ENCODE data around the gene HDAC4. TPM values are rescaled to one million over a fixed set of nuclear protein-coding genes. Genes with fewer than 3 reads are reported as not detected.

The HDAC4 gene
- total RNA-seq, 1 donor from 2014 or later: 44.7 TPM

DNA sequence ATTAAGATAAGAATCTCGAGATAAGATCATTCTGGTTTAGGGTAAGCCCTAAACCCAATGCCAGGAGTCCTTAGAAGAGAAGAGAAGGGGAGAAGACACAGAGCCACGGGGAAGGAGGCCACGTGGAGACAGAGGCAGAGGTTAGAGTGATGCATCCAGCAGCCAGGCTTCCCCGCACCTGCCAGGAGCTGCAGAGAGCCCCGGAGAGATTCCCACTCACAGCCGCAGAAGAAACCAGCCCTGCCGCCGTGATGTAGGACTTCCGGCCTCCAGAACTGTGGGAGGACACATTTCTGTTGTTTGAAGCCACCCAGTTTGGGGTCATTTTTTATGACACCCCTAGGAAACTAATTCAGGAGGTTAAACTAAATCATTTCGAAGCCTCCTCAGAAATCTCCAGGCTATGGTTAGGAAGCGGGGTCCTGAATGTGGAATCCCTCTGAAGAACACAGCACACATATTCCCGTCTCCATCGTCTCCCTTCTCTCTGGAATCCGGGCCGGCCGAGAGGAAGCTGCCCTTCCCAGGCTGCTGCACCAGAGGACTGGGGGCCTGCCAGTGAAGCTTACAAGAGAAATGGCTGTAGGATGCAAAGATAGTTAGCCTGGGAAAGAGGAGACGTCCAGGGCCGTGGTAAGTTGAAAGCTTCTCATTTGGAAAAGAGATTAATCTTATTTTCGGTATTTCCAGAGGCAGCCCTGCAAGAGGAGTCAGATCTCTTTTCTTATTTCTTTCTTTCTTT, 396.4 kb downstream of the HDAC4 start:
- Mint-ChIP-seq H3K36me3 (ENCODE audit: low read depth) (no peaks in the 10 kb centered on the region), H3K4me1 (no peaks in the 10 kb centered on the region), H3K27me3 (peaks cover 6% of the 10 kb centered on the region), H3K27ac (no peak overlapping the region), H3K4me3 (no peak overlapping the region), H3K9me3 (no peaks in the 10 kb centered on the region)
- intact Hi-C loops (cut with micrococcal nuclease): no loop called here
- no peak for DNase-seq

DNA sequence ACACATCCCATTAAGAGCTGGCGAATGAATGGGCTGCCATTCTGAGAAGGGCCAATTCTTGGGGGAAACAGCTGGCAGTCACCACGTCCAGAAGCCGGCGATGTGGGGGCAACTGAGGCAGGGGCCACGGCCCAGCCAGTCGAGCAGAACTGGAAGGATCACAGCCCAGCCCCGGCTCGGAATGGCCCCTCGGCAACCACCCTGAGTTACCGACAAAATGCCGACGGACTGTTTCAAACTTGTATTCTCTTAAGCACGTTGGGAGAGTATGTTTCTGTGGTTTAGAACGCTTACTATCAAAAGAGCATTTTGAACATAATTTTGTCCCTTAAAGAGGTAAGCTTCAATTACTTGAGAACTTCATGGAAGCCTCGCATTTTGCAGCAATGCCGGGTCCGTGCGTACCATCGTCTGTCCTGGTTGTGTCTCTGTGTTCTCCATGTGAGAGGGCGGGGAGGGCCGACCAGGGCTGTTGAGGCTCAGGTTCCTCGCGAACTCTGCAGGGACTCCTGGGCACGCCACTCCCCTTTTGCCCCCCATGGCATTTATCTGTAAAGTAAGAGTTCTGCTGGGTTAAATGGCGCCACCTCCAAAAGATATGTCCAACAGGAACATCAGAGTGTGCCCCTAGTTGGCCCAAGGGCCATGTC, 397.1 kb downstream of the HDAC4 start:
- Mint-ChIP-seq H3K27ac (no peak overlapping the region), H3K9me3 (no peaks in the 10 kb centered on the region), H3K36me3 (ENCODE audit: low read depth) (no peaks in the 10 kb centered on the region), H3K4me3 (no peak overlapping the region), H3K27me3 (peaks cover 6% of the 10 kb centered on the region), H3K4me1 (no peaks in the 10 kb centered on the region)
- intact Hi-C loops (cut with micrococcal nuclease): no loop called here
- no peak for DNase-seq

DNA sequence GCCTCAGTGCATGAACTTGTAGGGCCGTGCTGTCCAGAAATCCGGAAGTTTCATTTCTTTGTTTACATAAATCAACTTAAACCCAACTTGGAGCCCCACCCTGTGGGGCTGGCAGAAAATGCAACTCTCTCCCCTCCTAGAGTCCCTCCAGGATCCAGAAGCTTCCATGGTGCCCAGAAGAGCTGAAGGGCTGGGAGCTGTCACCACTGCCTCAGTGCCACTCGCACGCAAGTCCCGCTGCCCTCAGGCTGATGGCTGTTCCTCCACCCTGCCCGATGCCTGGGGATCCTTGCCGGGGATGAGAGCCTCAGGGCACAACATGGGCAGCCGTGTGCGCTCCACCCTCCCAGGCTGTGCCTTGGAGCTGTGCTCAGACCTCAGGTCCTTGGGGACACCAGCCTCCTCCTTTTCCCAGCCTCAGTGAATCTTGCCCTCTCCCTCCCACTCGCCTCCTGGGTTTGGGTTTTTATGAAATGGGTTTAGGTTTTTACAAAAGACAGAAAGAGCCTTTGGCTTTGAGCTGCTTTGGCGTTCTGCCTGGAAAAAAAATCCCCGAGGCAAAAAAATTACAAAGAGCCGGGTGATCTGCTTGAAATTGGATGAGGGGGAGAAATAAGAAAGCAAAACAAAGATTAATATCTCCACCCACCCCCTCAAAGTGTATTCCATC, 397.7 kb downstream of the HDAC4 start:
- Mint-ChIP-seq H3K27ac (no peak overlapping the region), H3K27me3 (peaks cover 6% of the 10 kb centered on the region), H3K4me1 (no peaks in the 10 kb centered on the region), H3K4me3 (no peak overlapping the region), H3K36me3 (ENCODE audit: low read depth) (no peaks in the 10 kb centered on the region), H3K9me3 (no peaks in the 10 kb centered on the region)
- intact Hi-C loops (cut with micrococcal nuclease): no loop called here
- no peak for DNase-seq

DNA sequence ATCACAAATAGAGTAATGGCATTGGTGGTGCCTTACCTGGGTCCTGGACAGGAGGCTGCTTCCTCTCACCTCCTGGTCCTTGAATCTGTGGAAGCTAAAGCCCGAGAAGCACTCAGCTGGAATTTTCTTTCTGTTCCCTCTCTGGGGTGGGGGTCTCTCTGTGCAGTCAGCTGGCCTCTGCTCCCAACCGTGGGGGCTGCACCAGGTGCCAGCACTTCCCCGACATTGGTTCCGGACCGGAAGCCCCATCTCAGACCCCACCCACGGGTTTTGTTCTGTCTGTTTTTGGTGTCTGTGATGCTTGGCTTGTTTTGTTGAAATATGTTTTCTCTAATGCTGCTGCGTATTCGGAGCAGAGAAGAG, 398.2 kb downstream of the HDAC4 start:
- Mint-ChIP-seq H3K4me3 (no peak overlapping the region), H3K9me3 (no peaks in the 10 kb centered on the region), H3K27me3 (peaks cover 6% of the 10 kb centered on the region), H3K27ac (no peak overlapping the region), H3K4me1 (no peaks in the 10 kb centered on the region), H3K36me3 (ENCODE audit: low read depth) (no peaks in the 10 kb centered on the region)
- DNase-seq: no peak
- intact Hi-C loops (cut with micrococcal nuclease): no loop called here

DNA sequence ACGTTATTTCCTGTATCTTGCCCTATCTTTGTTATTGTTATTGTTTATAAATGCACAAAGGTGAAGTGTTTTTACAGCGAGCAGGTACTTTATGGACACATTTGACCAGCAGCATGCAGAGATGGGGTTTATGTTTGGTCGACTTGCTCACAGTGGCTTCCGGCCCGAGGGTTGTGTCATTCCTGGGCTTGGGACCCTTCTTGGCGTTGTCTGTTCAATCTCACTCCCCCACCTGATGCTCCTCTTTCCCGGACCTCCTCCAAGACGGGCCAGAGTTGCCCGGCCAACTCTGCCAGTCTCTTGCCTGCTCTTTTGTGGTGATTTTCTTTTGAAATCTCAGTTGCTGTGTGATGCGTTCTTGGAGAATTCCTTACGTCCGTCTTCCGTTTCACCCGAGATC, 399.0 kb downstream of the HDAC4 start:
- Mint-ChIP-seq H3K27me3 (peaks cover 3% of the 10 kb centered on the region), H3K4me3 (no peak overlapping the region), H3K27ac (no peak overlapping the region), H3K9me3 (no peaks in the 10 kb centered on the region), H3K4me1 (no peaks in the 10 kb centered on the region), H3K36me3 (ENCODE audit: low read depth) (no peaks in the 10 kb centered on the region)
- intact Hi-C loops (cut with micrococcal nuclease): no loop called here
- no peak for DNase-seq

DNA sequence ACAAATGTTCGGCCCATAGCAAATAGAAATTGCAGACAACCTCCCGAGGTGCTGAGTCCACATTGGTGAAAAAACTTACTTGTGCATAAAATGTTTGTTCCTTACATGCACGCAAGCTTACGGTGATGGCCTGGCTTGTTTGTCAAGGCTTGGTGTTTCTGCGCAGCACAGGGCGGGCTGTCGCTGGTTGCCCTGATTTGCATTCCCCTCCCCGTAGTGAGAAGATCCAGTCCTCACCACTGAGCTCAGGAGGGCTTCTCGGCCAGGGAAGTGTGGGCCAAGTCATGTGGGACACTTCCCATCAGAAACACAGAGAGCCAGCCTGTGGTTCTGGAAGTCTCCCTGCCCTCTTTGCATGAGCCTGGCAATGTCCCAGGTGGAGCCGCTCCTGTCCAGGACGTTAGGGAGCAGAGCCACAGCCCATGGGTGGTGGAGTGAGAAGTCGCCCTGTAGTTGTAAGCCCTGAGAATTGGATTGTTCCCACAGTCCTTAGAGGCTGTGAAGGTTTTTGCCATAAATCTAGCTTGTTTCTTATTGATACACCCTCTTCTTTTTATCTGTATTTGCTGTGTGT, 400.2 kb downstream of the HDAC4 start:
- no peak for DNase-seq
- H3K4me3 Mint-ChIP-seq: no peak overlapping the region
- H3K36me3 Mint-ChIP-seq (ENCODE audit: low read depth): no peaks in the 10 kb centered on the region
- H3K4me1 Mint-ChIP-seq: no peaks in the 10 kb centered on the region
- intact Hi-C loops (cut with micrococcal nuclease): no loop called here
- H3K9me3 Mint-ChIP-seq: no peaks in the 10 kb centered on the region
- H3K27me3 Mint-ChIP-seq: no peaks in the 10 kb centered on the region
- H3K27ac Mint-ChIP-seq: no peak overlapping the region

DNA sequence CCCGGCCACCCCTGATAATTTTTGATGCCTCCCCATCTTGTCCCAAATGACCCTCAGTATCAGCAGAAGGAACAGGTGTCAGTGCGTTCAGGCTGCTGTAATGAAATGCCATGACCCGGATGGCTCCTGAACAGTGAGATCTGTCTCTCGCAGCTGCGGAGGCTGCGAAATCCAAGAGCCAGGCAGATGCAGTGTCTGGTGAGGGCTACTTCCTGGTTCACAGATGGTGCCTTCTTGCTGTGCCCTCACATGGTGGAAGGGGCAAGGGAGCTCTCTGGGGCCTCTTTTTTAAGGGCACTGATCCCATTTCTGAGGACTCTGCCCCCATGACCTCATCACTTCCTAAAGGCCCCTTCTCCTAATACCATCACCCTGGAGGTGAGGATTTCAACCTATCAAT, 400.7 kb downstream of the HDAC4 start:
- H3K9me3 Mint-ChIP-seq: no peaks in the 10 kb centered on the region
- no peaks in the 10 kb centered on the region for H3K27me3 Mint-ChIP-seq
- no peak overlapping the region for H3K4me3 Mint-ChIP-seq
- no peaks in the 10 kb centered on the region for H3K36me3 Mint-ChIP-seq (ENCODE audit: low read depth)
- DNase-seq: no peak
- H3K4me1 Mint-ChIP-seq: no peaks in the 10 kb centered on the region
- intact Hi-C loops (cut with micrococcal nuclease): no loop called here
- H3K27ac Mint-ChIP-seq: no peak overlapping the region

DNA sequence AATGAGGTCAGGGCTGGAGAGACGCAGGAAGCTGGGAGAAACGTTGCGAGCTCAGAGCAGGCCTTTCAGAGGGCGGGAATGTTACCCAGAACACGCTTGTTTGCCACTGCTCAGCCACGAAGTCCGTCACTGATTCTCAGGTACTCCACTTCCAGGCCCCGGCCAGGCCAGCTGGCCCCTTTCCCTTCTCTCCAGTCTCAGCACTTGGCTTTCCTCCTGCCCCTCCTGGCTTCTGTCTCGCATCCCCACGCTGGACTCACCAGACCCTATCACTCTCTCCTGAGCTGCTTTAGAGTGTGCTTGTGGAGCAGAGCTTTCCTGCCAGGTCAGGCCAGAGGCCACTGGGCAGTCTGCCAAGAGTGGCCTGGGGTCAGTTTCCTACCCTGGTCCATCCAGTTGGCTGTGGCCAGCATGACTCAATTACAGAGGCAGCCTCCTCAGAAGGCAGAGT, 401.5 kb downstream of the HDAC4 start:
- Mint-ChIP-seq H3K27ac (no peak overlapping the region), H3K36me3 (ENCODE audit: low read depth) (no peaks in the 10 kb centered on the region), H3K9me3 (no peaks in the 10 kb centered on the region), H3K4me3 (no peak overlapping the region), H3K27me3 (no peaks in the 10 kb centered on the region), H3K4me1 (no peaks in the 10 kb centered on the region)
- DNase-seq: no peak
- intact Hi-C loops (cut with micrococcal nuclease): no loop called here

DNA sequence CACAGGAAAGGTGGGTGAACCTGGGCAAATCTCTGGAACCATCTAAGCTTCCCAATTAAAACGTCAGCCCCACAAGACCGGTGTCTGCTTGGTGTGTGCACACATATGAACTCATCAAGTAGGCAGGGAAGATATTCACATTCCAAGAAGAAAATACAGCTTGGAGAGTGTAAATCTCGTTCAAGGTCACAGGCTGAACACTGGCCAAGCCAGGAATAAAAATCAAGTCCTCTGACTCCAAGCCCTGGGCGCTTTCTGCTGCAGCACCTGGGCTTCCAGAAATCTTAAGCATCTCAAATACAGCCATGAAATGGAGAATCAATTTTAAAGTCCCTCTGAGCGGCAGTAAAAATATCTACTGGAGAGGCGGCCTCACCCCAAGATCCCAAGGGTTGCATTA, 402.0 kb downstream of the HDAC4 start:
- Mint-ChIP-seq H3K36me3 (ENCODE audit: low read depth) (no peaks in the 10 kb centered on the region), H3K4me3 (no peak overlapping the region), H3K27me3 (peaks cover 4% of the 10 kb centered on the region), H3K27ac (no peak overlapping the region), H3K4me1 (no peaks in the 10 kb centered on the region), H3K9me3 (no peaks in the 10 kb centered on the region)
- intact Hi-C loops (cut with micrococcal nuclease): no loop called here
- DNase-seq: no peak
